Left colon (tissue), 2 donors: ENCODE measurements around the gene KAT6B. TPM values are rescaled to one million over a fixed set of nuclear protein-coding genes. Genes with fewer than 3 reads are reported as not detected.
A peak's percentile ranks its signal among the peaks of the same experiment; 100 is the strongest.

Experiments
- ATAC-seq: fragments of 200-7000 bp; cut with Tn5 transposase; one replicate; pipeline ENCODE4 v1.9.1; 2020; ENCODE audit warnings: mild to moderate bottlenecking, moderate library complexity
- DNase-seq, 2 donors: peaks; one replicate each; pipeline ENCODE4 v3.0.0-alpha.2; 2020
- intact Hi-C, 2 donors: fragments of 100-400 bp; cut with DNase I in 1 of 2; cut with micrococcal nuclease in 1 of 2; formaldehyde crosslinking; loops; one replicate each; pipeline versions ENCODE4 v1.11.2 to v1.14.0; 2022; cut with DNase I, micrococcal nuclease
- total RNA-seq, 2 donors: library from RNA; stranded (reverse); fragmentation: NEBNext Ultra II Directional; extraction: Animal tissue kit (Norgen Biotek cat#: 25700); gene quantifications; one replicate each; pipeline ENCODE4 v1.2.1, GENCODE V29; 2021
- donor health status: DM: no; HTN: no; CAD: no.
- donor health status: DM: yes; HTN: yes; CAD: no.

KAT6B gene
- total RNA-seq, 2 donors from 2014 or later, result 26.6 to 30.7 TPM

GRCh38 chr10:74821501-74821900 is 4.9 kb upstream of the KAT6B start:
- DNase-seq (peak; percentile 21 to 41), ATAC-seq (no peak)
- intact Hi-C loops, result loop anchor here in 1 of 2 donors (5.0 kb wide), 1 partner anchor 554 kb away; no protein-coding TSS in a partner anchor

- ATAC-seq (no peak), DNase-seq (no peak)
- intact Hi-C loops, result loop anchor here in 1 of 2 donors (5.0 kb wide), 1 partner anchor 555 kb away; no protein-coding TSS in a partner anchor
Measured at GRCh38 chr10:74822101-74822500, 4.3 kb upstream of the KAT6B start.

- intact Hi-C loops, result loop anchor here in 1 of 2 donors (5.0 kb wide), 1 partner anchor 555 kb away; no protein-coding TSS in a partner anchor
- DNase-seq (no peak), ATAC-seq (no peak)
Measured at GRCh38 chr10:74822521-74823089, 3.8 kb upstream of the KAT6B start.

GRCh38 chr10:74823791-74824183 is 2.6 kb upstream of the KAT6B start:
- ATAC-seq (no peak), DNase-seq (no peak)
- intact Hi-C loops, result loop anchor here in 1 of 2 donors (5.0 kb wide), 1 partner anchor 556 kb away; no protein-coding TSS in a partner anchor

- DNase-seq (peak; percentile 28 to 30), ATAC-seq (no peak)
- intact Hi-C loops, result loop anchor here in 1 of 2 donors (5.0 kb wide), 1 partner anchor 557 kb away; no protein-coding TSS in a partner anchor
Measured at GRCh38 chr10:74824184-74824899, 2.1 kb upstream of the KAT6B start.

GRCh38 chr10:74824900-74825370 is 1.5 kb upstream of the KAT6B start:
- DNase-seq (peak; percentile 49 to 54), ATAC-seq (no peak)
- intact Hi-C loops, result loop anchor here in 1 of 2 donors (5.0 kb wide), 1 partner anchor 558 kb away; no protein-coding TSS in a partner anchor

GRCh38 chr10:74825371-74826141 is 844 bp upstream of the KAT6B start:
- ATAC-seq, result peak; percentile 38
- intact Hi-C loops, result no loop called here
- no peak for DNase-seq

- ATAC-seq (no peak), DNase-seq (no peak)
- intact Hi-C loops, result no loop called here
Measured at GRCh38 chr10:74827045-74827441, 643 bp downstream of the KAT6B start.

GRCh38 chr10:74827694-74828093 is 1.3 kb downstream of the KAT6B start:
- no peak for ATAC-seq
- intact Hi-C loops, result no loop called here
- DNase-seq, result no peak

GRCh38 chr10:74828946-74829345 is 2.5 kb downstream of the KAT6B start:
- ATAC-seq, result no peak
- no peak for DNase-seq
- intact Hi-C loops, result no loop called here

- DNase-seq (no peak), ATAC-seq (peak; percentile 27)
- intact Hi-C loops, result no loop called here
Measured at GRCh38 chr10:74831518-74832120, 5.2 kb downstream of the KAT6B start.

GRCh38 chr10:74835963-74836362 is 9.6 kb downstream of the KAT6B start:
- DNase-seq, result no peak
- ATAC-seq, result no peak
- intact Hi-C loops, result no loop called here

GRCh38 chr10:74836877-74837276 is 10.5 kb downstream of the KAT6B start:
- ATAC-seq, result no peak

GRCh38 chr10:74837743-74838142 is 11.3 kb downstream of the KAT6B start:
- no peak for DNase-seq
- ATAC-seq, result no peak
- intact Hi-C loops, result no loop called here

More at GRCh38 chr10:74836877-74837276, 10.5 kb downstream of the KAT6B start:
- DNase-seq, result no peak
- intact Hi-C loops, result no loop called here

GRCh38 chr10:74839708-74840107 is 13.3 kb downstream of the KAT6B start:
- no peak for DNase-seq
- intact Hi-C loops, result no loop called here

GRCh38 chr10:74841265-74841973 is 15.0 kb downstream of the KAT6B start:
- ATAC-seq (no peak), DNase-seq (no peak)
- intact Hi-C loops, result no loop called here

More at GRCh38 chr10:74839708-74840107, 13.3 kb downstream of the KAT6B start:
- ATAC-seq, result no peak

GRCh38 chr10:74842301-74842954 is 16.0 kb downstream of the KAT6B start:
- intact Hi-C loops, result no loop called here
- DNase-seq, result no peak
- ATAC-seq, result no peak

GRCh38 chr10:74846958-74847357 is 20.6 kb downstream of the KAT6B start:
- intact Hi-C loops, result no loop called here
- DNase-seq (no peak), ATAC-seq (no peak)
